Measurements from ENCODE around the gene THEM4. TPM values are rescaled to one million over a fixed set of nuclear protein-coding genes. Genes with fewer than 3 reads are reported as not detected.

Gene THEM4
- total RNA-seq, 3 donors from 2014 or later (not counting 1 experiment from before 2014, with no cell fraction given) = 11.9 to 16.2 (median 15.5) TPM

GRCh38 chr1:151953409-151954094, 44.2 kb upstream of the THEM4 start:
- Mint-ChIP-seq H3K9me3 (no peaks in the 10 kb centered on the region), H3K27ac (no peak overlapping the region), H3K36me3 (no peaks in the 10 kb centered on the region), H3K27me3 (ENCODE audit: low read depth in 2 of 2) (no peaks in the 10 kb centered on the region), H3K4me1 (peaks cover 0 to 5% of the 10 kb centered on the region in 2 donors), H3K4me3 (no peak overlapping the region)
- Histone ChIP-seq H3K27me3 (ENCODE audit: control insufficient read depth, insufficient read depth, low read length) (no peaks in the 10 kb centered on the region), H3K27ac (ENCODE audit: low read length) (no peak overlapping the region), H3K36me3 (ENCODE audit: control insufficient read depth, insufficient read depth, low read length) (no peaks in the 10 kb centered on the region), H3K9me3 (ENCODE audit: control insufficient read depth, insufficient read depth, low read length) (no peaks in the 10 kb centered on the region), H3K4me3 (ENCODE audit: low read length) (no peak overlapping the region), H3K4me1 (ENCODE audit: control insufficient read depth, insufficient read depth, low read length) (no peaks in the 10 kb centered on the region)
- 97% methylated on average over 7 of the region's 7 CpGs for WGBS (ENCODE audit: insufficient coverage)
- DNase-seq (no peak), ATAC-seq (no peak)
- TF ChIP-seq, protein P1, sequence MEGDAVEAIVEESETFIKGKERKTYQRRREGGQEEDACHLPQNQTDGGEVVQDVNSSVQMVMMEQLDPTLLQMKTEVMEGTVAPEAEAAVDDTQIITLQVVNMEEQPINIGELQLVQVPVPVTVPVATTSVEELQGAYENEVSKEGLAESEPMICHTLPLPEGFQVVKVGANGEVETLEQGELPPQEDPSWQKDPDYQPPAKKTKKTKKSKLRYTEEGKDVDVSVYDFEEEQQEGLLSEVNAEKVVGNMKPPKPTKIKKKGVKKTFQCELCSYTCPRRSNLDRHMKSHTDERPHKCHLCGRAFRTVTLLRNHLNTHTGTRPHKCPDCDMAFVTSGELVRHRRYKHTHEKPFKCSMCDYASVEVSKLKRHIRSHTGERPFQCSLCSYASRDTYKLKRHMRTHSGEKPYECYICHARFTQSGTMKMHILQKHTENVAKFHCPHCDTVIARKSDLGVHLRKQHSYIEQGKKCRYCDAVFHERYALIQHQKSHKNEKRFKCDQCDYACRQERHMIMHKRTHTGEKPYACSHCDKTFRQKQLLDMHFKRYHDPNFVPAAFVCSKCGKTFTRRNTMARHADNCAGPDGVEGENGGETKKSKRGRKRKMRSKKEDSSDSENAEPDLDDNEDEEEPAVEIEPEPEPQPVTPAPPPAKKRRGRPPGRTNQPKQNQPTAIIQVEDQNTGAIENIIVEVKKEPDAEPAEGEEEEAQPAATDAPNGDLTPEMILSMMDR (IDR thresholded peaks at IDR 0.05) = no peak
- intact Hi-C loops (cut with micrococcal nuclease) = no loop called here

DNA sequence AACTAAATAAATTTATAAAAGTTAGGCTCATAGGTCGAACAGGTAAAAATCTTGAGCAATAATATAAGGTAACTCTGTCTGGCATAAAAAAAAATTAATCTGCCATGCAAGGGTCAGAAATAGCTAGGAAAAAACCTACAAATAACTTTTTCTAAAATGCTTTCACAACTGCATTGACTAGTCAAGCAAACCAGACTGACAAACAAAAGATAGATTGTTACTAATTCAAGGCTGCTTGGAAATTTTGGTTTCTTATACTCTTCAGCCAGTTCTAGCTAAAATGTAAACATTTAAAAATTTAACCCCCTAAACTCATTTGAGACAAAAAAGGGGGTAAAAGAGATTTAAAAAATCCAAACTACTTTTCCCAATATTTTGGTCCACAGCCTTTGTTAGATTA, 43.5 kb upstream of the THEM4 start:
- no peak for ATAC-seq
- DNase-seq = no peak
- no peaks in the 10 kb centered on the region for H3K27me3 ChIP-seq (ENCODE audit: control insufficient read depth, insufficient read depth, low read length)
- H3K4me3 Mint-ChIP-seq = no peak overlapping the region
- no peak overlapping the region for H3K27ac Mint-ChIP-seq
- no peaks in the 10 kb centered on the region for H3K36me3 Mint-ChIP-seq
- H3K4me1 Mint-ChIP-seq = peaks cover 0 to 5% of the 10 kb centered on the region in 2 donors
- H3K36me3 ChIP-seq (ENCODE audit: control insufficient read depth, insufficient read depth, low read length) = no peaks in the 10 kb centered on the region
- H3K4me1 ChIP-seq (ENCODE audit: control insufficient read depth, insufficient read depth, low read length) = no peaks in the 10 kb centered on the region
- H3K9me3 ChIP-seq (ENCODE audit: control insufficient read depth, insufficient read depth, low read length) = no peaks in the 10 kb centered on the region
- H3K4me3 ChIP-seq (ENCODE audit: low read length) = no peak overlapping the region
- no peak overlapping the region for H3K27ac ChIP-seq (ENCODE audit: low read length)
- H3K27me3 Mint-ChIP-seq (ENCODE audit: low read depth in 2 of 2) = no peaks in the 10 kb centered on the region
- no peaks in the 10 kb centered on the region for H3K9me3 Mint-ChIP-seq
- TF ChIP-seq, protein P1 (IDR thresholded peaks at IDR 0.05) = no peak
- WGBS (ENCODE audit: insufficient coverage) = no CpG with 5 or more reads among the region's 1 CpG
- intact Hi-C loops (cut with micrococcal nuclease) = no loop called here

DNA sequence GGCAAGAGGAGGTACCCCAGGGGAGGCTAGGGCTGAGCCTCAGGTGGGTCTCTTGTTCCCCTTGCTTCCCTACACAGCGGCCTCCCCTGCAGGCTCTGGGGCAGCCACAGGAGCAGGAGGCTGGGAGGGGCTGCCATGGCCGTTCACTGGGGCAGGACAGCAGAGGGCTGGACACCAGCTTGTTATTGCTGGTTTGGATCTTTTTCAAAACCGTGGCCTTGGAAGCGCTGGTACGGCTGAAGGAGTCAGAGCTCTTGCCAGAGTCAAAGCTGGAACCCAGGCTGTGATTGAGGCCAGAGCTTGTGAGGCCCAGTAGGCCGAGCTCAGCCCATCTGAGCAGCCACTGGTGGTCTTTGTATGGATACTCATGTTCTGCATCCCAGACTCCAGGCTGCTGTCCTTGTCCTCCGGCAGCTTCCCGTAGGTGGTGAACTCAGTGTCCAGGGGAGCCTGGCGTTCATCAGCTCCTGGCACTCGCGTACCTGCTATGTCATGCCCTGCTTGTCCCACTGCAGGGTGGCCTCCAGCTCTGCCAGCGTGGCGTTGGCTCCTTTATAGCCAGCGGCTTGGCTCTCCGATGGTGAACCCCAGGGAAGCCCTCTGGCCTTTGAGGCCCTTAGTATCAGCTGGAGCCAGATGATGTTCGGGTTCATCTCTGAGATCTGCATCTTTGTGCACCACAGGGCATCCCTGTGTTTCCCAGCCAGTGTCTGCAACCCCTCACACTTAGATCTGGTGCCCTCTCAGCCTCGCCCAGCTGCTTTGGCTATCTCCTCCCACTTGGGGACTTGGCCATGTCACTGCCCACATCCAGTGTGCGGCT, 40.3 kb upstream of the THEM4 start:
- H3K4me3 Mint-ChIP-seq = no peak overlapping the region
- Histone ChIP-seq H3K4me1 (ENCODE audit: control insufficient read depth, insufficient read depth, low read length) (peaks cover 15% of the 10 kb centered on the region), H3K36me3 (ENCODE audit: control insufficient read depth, insufficient read depth, low read length) (no peaks in the 10 kb centered on the region), H3K9me3 (ENCODE audit: control insufficient read depth, insufficient read depth, low read length) (no peaks in the 10 kb centered on the region), H3K4me3 (ENCODE audit: low read length) (no peak overlapping the region), H3K27me3 (ENCODE audit: control insufficient read depth, insufficient read depth, low read length) (no peaks in the 10 kb centered on the region), H3K27ac (ENCODE audit: low read length) (no peak overlapping the region)
- WGBS (ENCODE audit: insufficient coverage) = 96% methylated on average over 18 of the region's 18 CpGs
- no peaks in the 10 kb centered on the region for H3K27me3 Mint-ChIP-seq (ENCODE audit: low read depth in 2 of 2)
- DNase-seq (no peak), ATAC-seq (no peak)
- H3K36me3 Mint-ChIP-seq = no peaks in the 10 kb centered on the region
- no peaks in the 10 kb centered on the region for H3K9me3 Mint-ChIP-seq
- intact Hi-C loops (cut with micrococcal nuclease) = loop anchor here (5.0 kb wide), 2 partner anchors 42 to 98 kb away; partner anchors contain the start of gene THEM4
- TF ChIP-seq, protein P1 (IDR thresholded peaks at IDR 0.05) = no peak
- peaks cover 23 to 30% of the 10 kb centered on the region in 2 donors for H3K4me1 Mint-ChIP-seq
- peak overlapping the region in 1 of 2 donors; percentile 46 for H3K27ac Mint-ChIP-seq
